GM12878 (cell line): ENCODE data around the gene STAG2. TPM values are rescaled to one million over a fixed set of nuclear protein-coding genes. Genes with fewer than 3 reads are reported as not detected.

Experiments used
- ATAC-seq: fragments of 200-7000 bp; cut with Tn5 transposase; 3 replicates; pipeline ENCODE4 v1.9.1; 2020; ENCODE audit warnings: mild to moderate bottlenecking, moderate library complexity
- BruUV-seq: library from RNA; stranded (reverse); fragments of 400-500 nt; replicated peaks from 2 replicates; lab custom pipeline; 2021; lab: Mats Ljungman, UMichigan
- CTCF ChIA-PET: fragments of 300-600 bp; sonication (Branson Sonifier 250); formaldehyde crosslinking; extraction: SDS; loops from one replicate; lab custom pipeline; 2021; ENCODE audit warnings: inconsistent platforms; lab: Yijun Ruan, JAX
- POLR2A ChIA-PET: fragments of 350-600 bp; formaldehyde crosslinking; extraction: SDS; loops from one replicate; lab custom pipeline; 2021; ENCODE audit warnings: inconsistent platforms; lab: Charles Lee
- RAD21 ChIA-PET: fragments of 300-600 bp; sonication (Branson Sonifier 250); formaldehyde crosslinking; loops from one replicate; lab custom pipeline; 2023; ENCODE audit warnings: antibody characterized with exemption; ENCODE audit not compliant: unreplicated experiment; lab: Charles Lee
- SMC1A ChIA-PET: fragments of 300-600 bp; sonication (Branson Sonifier 250); formaldehyde crosslinking; loops from one replicate; lab custom pipeline; 2023; ENCODE audit not compliant: unreplicated experiment, uncharacterized antibody; lab: Charles Lee
- DNase-seq: peaks from one replicate; pipeline ENCODE4 v3.0.0-alpha.2; 2011; ENCODE audit warnings: low read depth, low spot score
- FAIRE-seq: peaks from 3 replicates; lab custom pipeline; 2011; peaks lifted over from hg19 to GRCh38; lab: Jason Lieb, UNC
- H2AFZ ChIP-seq: 2 replicates; pipeline ENCODE4 v1.6.0; 2011; ENCODE audit warnings: low read depth, low read length, control low read depth; ENCODE audit not compliant: control insufficient read depth
- H3K27ac ChIP-seq: 2 replicates; pipeline ENCODE4 v1.5.1; 2011; ENCODE audit warnings: control low read depth; ENCODE audit not compliant: control insufficient read depth, insufficient read depth
- H3K27me3 ChIP-seq, 2 experiments: replicated peaks in 1 of 2; 2 replicates each; pipeline versions ENCODE4 v1.6.0 to v1.6.1; 2011; ENCODE audit warnings: low read length in 1 of 2; ENCODE audit not compliant: control insufficient read depth in 2 of 2, insufficient read depth in 2 of 2
- H3K36me3 ChIP-seq, 2 experiments: 2 replicates each; pipeline ENCODE4 v1.5.1; 2011; ENCODE audit warnings: low read length in 1 of 2; ENCODE audit not compliant: control insufficient read depth in 2 of 2, insufficient read depth in 2 of 2
- H3K4me1 ChIP-seq: 2 replicates; pipeline ENCODE4 v1.6.1; 2011; ENCODE audit warnings: mild to moderate bottlenecking, low read length, moderate library complexity, mixed read lengths; ENCODE audit not compliant: control insufficient read depth, insufficient read depth
- H3K4me2 ChIP-seq: 2 replicates; pipeline ENCODE4 v1.6.0; 2011; ENCODE audit warnings: control low read depth; ENCODE audit not compliant: control insufficient read depth, insufficient read depth
- H3K4me3 ChIP-seq: fragments of 200-600 bp; sonication (generic); 2 replicates; pipeline ENCODE4 v1.5.1; 2016
- H3K79me2 ChIP-seq: 2 replicates; pipeline ENCODE4 v1.6.0; 2011; ENCODE audit warnings: low read length; ENCODE audit not compliant: control insufficient read depth, insufficient read depth
- H3K9ac ChIP-seq: 2 replicates; pipeline ENCODE4 v1.8.0; 2011; ENCODE audit warnings: low read length, control low read depth, mixed read lengths; ENCODE audit not compliant: control insufficient read depth, insufficient read depth
- H3K9me3 ChIP-seq: replicated peaks from 3 replicates; pipeline ENCODE4 v1.5.1; 2011; ENCODE audit warnings: mild to moderate bottlenecking, low read length; ENCODE audit not compliant: control insufficient read depth, insufficient read depth
- H4K20me1 ChIP-seq: 2 replicates; pipeline ENCODE4 v1.6.0; 2011; ENCODE audit not compliant: control insufficient read depth, insufficient read depth
- BRCA1 ChIP-seq: IDR thresholded peaks from 2 replicates; pipeline ENCODE4 v1.6.1; 2011; ENCODE audit warnings: low read depth, low read length, improper control_type of control experiment
- CEBPZ ChIP-seq: fragments of 150-350 bp; IDR thresholded peaks from 2 replicates; pipeline ENCODE4 v1.6.1; 2016; ENCODE audit warnings: low read depth, low read length
- KLF5 ChIP-seq: fragments of 450-650 bp; IDR thresholded peaks from 2 replicates; pipeline ENCODE4 v1.6.1; 2014; ENCODE audit warnings: mild to moderate bottlenecking; ENCODE audit not compliant: partially characterized antibody
- MEF2A ChIP-seq: IDR thresholded peaks from 2 replicates; pipeline ENCODE4 v1.6.1; 2011; ENCODE audit warnings: low read depth, mild to moderate bottlenecking, low read length, moderate library complexity; ENCODE audit not compliant: insufficient read depth
- MTA3 ChIP-seq: IDR thresholded peaks from 2 replicates; pipeline ENCODE4 v1.6.1; 2012; ENCODE audit warnings: low read length, inconsistent platforms, borderline replicate concordance
- PAX5 ChIP-seq: IDR thresholded peaks from 2 replicates; pipeline ENCODE4 v1.6.1; 2011; ENCODE audit warnings: low read depth, low read length, borderline replicate concordance
- POLR2AphosphoS5 ChIP-seq: IDR thresholded peaks from 2 replicates; pipeline ENCODE4 v1.6.1; 2011; ENCODE audit warnings: mild to moderate bottlenecking, low read length, inconsistent platforms
- RAD51 ChIP-seq: fragments of 450-650 bp; IDR thresholded peaks from 2 replicates; pipeline ENCODE4 v1.6.1; 2016; ENCODE audit warnings: moderate library complexity, mild to moderate bottlenecking, inconsistent platforms
- STAT1 ChIP-seq: fragments of 450-650 bp; conservative IDR thresholded peaks from 2 replicates; pipeline ENCODE4 v1.6.1; 2014; ENCODE audit warnings: antibody characterized with exemption, mild to moderate bottlenecking
- ZNF24 ChIP-seq: fragments of 450-650 bp; IDR thresholded peaks from 2 replicates; pipeline ENCODE4 v1.6.1; 2017; ENCODE audit warnings: antibody characterized with exemption, mild to moderate bottlenecking
- WGBS: methylation state at CpG from one replicate; pipeline ENCODE4 v1.1.6; 2016; ENCODE audit warnings: low lambda C conversion rate; ENCODE audit not compliant: insufficient replicate concordance, insufficient coverage; ENCODE audit errors: missing lambda C conversion rate; 5-methylcytosine and 5-hydroxymethylcytosine counted together
- in situ Hi-C: fragments of 300-500 bp; cut with MboI; formaldehyde crosslinking; loops from 9 replicates; pipeline ENCODE4 v1.14.3; 2018; ENCODE audit warnings: mixed read lengths
- intact Hi-C: fragments of 100-400 bp; cut with micrococcal nuclease; formaldehyde crosslinking; loops from one replicate; pipeline ENCODE4 v1.14.2; 2022; ENCODE audit not compliant: unreplicated experiment
- polyA plus RNA-seq, 11 experiments: library from polyadenylated mRNA; depleted of rRNA in 4 of 11; unstranded in 6 of 11; stranded (reverse) in 5 of 11; fragments of >200 nt; fragmentation: Nextera tagmentation in 4 of 11; fragmentation: Illumina TruSeq in 1 of 11; extraction: Ambion mirVana in 4 of 11; extraction: Trizol in 1 of 11; gene quantifications; 1 replicate in 1 of 11; 2 replicates in 10 of 11; pipeline versions ENCODE4 v1.2.1 to v1.2.3, GENCODE V29; 2011 to 2016; ENCODE audit warnings: inconsistent platforms in 2 of 11, missing spikeins in 2 of 11, low read depth in 1 of 11
- total RNA-seq, 4 experiments: library from RNA; depleted of rRNA in 3 of 4; stranded (reverse); fragments of >200 nt in 3 of 4; fragmentation: Illumina TruSeq in 1 of 4; extraction: Trizol in 1 of 4; gene quantifications; 2 replicates each; pipeline versions ENCODE4 v1.2.1 to v1.2.3, GENCODE V29; 2013 to 2021
- TF ChIP-seq, protein P1 (sequence below): IDR thresholded peaks from 2 replicates; pipeline ENCODE4 v1.6.1; 2011; ENCODE audit warnings: low read depth, mild to moderate bottlenecking, low read length, moderate library complexity, borderline replicate concordance; ENCODE audit errors: extremely low read depth

The STAG2 gene
- total and polyA plus RNA-seq, 10 of the 15 experiments (the other 5 are each of a cell fraction or from before 2014, with no cell fraction given): 26.9 to 84.2 (median 46.7) TPM

- no peak for DNase-seq
- TF ChIP-seq BRCA1: no peak
- no peak for TF ChIP-seq KLF5
- TF ChIP-seq CEBPZ: no peak
- no peak for TF ChIP-seq PAX5
- no peak for TF ChIP-seq STAT1
- no peak for TF ChIP-seq ZNF24
- TF ChIP-seq RAD51: no peak
- no peak for TF ChIP-seq MEF2A
- TF ChIP-seq, protein P1, sequence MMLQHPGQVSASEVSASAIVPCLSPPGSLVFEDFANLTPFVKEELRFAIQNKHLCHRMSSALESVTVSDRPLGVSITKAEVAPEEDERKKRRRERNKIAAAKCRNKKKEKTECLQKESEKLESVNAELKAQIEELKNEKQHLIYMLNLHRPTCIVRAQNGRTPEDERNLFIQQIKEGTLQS: no peak
- no peak for TF ChIP-seq POLR2AphosphoS5
- TF ChIP-seq MTA3: no peak
- Histone ChIP-seq H4K20me1 (no peaks in the 10 kb centered on the region; the same call in 1 of the 2 replicates), H3K27me3 (no peaks in the 10 kb centered on the region), H2AFZ (no peak overlapping the region), H3K79me2 (peaks cover 74% of the 10 kb centered on the region), H3K27ac (no peak overlapping the region), H3K4me3 (no peak overlapping the region), H3K4me2 (no peak overlapping the region), H3K36me3 (no peaks in the 10 kb centered on the region; a peak in 1 of 4 replicates), H3K4me1 (no peaks in the 10 kb centered on the region), H3K9me3 (no peaks in the 10 kb centered on the region; the same call in 2 of the 3 replicates), H3K9ac (no peak overlapping the region)
- in situ Hi-C loops: no loop called here
- no peak for FAIRE-seq
- ChIA-PET CTCF (no interaction called here), POLR2A (no interaction called here), SMC1A (interaction anchor here (0.8 to 0.9 kb wide), 2 partner anchors 9 to 18 kb away, joined by 3 read pairs; no protein-coding TSS in a partner anchor), RAD21 (no interaction called here)
- no TSS peak for BruUV-seq
- no peak for ATAC-seq
- intact Hi-C loops: no loop called here
- WGBS: 21% methylated on average over 3 of the region's 3 CpGs
Measured at GRCh38 chrX:123993904-123994635, 32.6 kb downstream of the STAG2 start.
